HG02678 (cell line): ENCODE results near the gene NOS1AP.

ENCODE experiments used
- ATAC-seq: cut with Tn5 transposase; IDR thresholded peaks from one replicate; pipeline ENCODE4 v1.9.1; 2021; ENCODE audit warnings: mild to moderate bottlenecking, moderate library complexity; ENCODE audit not compliant: unreplicated experiment

NOS1AP gene

GRCh38 chr1:162360237-162360873 is 290.9 kb downstream of the NOS1AP start:
- ATAC-seq: no peak

GRCh38 chr1:162360874-162361260 is 291.4 kb downstream of the NOS1AP start:
- ATAC-seq: no peak

GRCh38 chr1:162361349-162361748 is 291.9 kb downstream of the NOS1AP start:
- peak; percentile 44 for ATAC-seq

- no peak for ATAC-seq
Observed at GRCh38 chr1:162363823-162364222, 294.3 kb downstream of the NOS1AP start.

GRCh38 chr1:162364498-162364897 is 295.0 kb downstream of the NOS1AP start:
- no peak for ATAC-seq

- ATAC-seq: no peak
Observed at GRCh38 chr1:162365284-162366020, 296.0 kb downstream of the NOS1AP start.

- no peak for ATAC-seq
Observed at GRCh38 chr1:162366149-162366548, 296.7 kb downstream of the NOS1AP start.

- no peak for ATAC-seq
Observed at GRCh38 chr1:162366671-162367070, 297.2 kb downstream of the NOS1AP start.

GRCh38 chr1:162367073-162367472 is 297.6 kb downstream of the NOS1AP start:
- ATAC-seq: no peak

GRCh38 chr1:162367772-162368171 is 298.3 kb downstream of the NOS1AP start:
- ATAC-seq: no peak

- no peak for ATAC-seq
Observed at GRCh38 chr1:162368451-162368850, 299.0 kb downstream of the NOS1AP start.

- ATAC-seq: no peak
Observed at GRCh38 chr1:162369571-162369970, 300.1 kb downstream of the NOS1AP start.

- no peak for ATAC-seq
Observed at GRCh38 chr1:162370161-162370560, 300.7 kb downstream of the NOS1AP start.

GRCh38 chr1:162370721-162371120 is 301.2 kb downstream of the NOS1AP start:
- ATAC-seq: no peak

GRCh38 chr1:162371611-162372010 is 302.1 kb downstream of the NOS1AP start:
- ATAC-seq: no peak

- no peak for ATAC-seq
Observed at GRCh38 chr1:162372159-162373071, 302.9 kb downstream of the NOS1AP start.

GRCh38 chr1:162373072-162373427 is 303.6 kb downstream of the NOS1AP start:
- ATAC-seq: no peak

- ATAC-seq: no peak
Observed at GRCh38 chr1:162373541-162374260, 304.2 kb downstream of the NOS1AP start.

GRCh38 chr1:162374406-162374805 is 304.9 kb downstream of the NOS1AP start:
- ATAC-seq: no peak

GRCh38 chr1:162375463-162375862 is 306.0 kb downstream of the NOS1AP start:
- no peak for ATAC-seq

GRCh38 chr1:162376691-162377090 is 307.2 kb downstream of the NOS1AP start, which contains the start of gene SPATA46:
Gene SPATA46 (minus strand): TSS chr1:162376854. CDS start chr1:162376790, 64 bp downstream.
- no peak for ATAC-seq
